Measurements from ENCODE around the gene MYO18B.

DNA sequence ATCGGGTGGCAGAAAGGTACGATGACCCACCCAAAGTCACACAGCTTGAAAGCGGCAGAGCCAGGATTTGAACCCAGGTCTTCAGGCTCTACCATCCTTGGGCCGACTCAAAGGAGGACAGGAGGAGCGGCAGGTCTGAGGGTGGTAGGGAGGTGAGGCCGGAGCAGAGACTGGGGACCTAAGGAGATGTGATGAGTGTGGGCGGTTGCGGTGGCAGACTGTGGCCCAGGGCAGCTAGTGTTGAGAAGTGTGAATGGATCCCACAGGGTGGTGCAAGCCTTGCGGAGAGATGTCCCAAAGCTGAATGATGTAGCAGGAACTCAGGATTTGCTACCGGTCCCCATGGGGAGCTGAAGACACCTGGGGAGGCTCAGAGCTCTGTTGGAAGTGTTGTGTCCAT, 180.2 kb downstream of the MYO18B start:
- TF ChIP-seq ZNF565 (CRISPR knock-in tag; conservative IDR thresholded peaks at IDR 0.05; ENCODE audit: low read depth) (no peak), ISL1 (CRISPR knock-in tag; IDR thresholded peaks at IDR 0.05) (no peak), ZC3H10 (CRISPR knock-in tag; IDR thresholded peaks at IDR 0.05) (no peak), GLIS3 (CRISPR knock-in tag; IDR thresholded peaks at IDR 0.05) (no peak), TOX (CRISPR knock-in tag; IDR thresholded peaks at IDR 0.05; ENCODE audit: borderline replicate concordance) (no peak), CSDC2 (CRISPR knock-in tag; IDR thresholded peaks at IDR 0.05) (no peak), OSR1 (CRISPR knock-in tag; IDR thresholded peaks at IDR 0.05) (no peak), ESRRG (CRISPR knock-in tag; IDR thresholded peaks at IDR 0.05) (no peak)
- TF ChIP-seq, protein P1, sequence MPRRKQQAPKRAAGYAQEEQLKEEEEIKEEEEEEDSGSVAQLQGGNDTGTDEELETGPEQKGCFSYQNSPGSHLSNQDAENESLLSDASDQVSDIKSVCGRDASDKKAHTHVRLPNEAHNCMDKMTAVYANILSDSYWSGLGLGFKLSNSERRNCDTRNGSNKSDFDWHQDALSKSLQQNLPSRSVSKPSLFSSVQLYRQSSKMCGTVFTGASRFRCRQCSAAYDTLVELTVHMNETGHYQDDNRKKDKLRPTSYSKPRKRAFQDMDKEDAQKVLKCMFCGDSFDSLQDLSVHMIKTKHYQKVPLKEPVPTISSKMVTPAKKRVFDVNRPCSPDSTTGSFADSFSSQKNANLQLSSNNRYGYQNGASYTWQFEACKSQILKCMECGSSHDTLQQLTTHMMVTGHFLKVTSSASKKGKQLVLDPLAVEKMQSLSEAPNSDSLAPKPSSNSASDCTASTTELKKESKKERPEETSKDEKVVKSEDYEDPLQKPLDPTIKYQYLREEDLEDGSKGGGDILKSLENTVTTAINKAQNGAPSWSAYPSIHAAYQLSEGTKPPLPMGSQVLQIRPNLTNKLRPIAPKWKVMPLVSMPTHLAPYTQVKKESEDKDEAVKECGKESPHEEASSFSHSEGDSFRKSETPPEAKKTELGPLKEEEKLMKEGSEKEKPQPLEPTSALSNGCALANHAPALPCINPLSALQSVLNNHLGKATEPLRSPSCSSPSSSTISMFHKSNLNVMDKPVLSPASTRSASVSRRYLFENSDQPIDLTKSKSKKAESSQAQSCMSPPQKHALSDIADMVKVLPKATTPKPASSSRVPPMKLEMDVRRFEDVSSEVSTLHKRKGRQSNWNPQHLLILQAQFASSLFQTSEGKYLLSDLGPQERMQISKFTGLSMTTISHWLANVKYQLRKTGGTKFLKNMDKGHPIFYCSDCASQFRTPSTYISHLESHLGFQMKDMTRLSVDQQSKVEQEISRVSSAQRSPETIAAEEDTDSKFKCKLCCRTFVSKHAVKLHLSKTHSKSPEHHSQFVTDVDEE (CRISPR knock-in tag; IDR thresholded peaks at IDR 0.05), result no peak
